ENCODE measurements around the gene GNL3L. TPM values are rescaled to one million over a fixed set of nuclear protein-coding genes. Genes with fewer than 3 reads are reported as not detected.

The GNL3L gene
- total and polyA plus RNA-seq, 2 donors (not counting 3 experiments of a cell fraction or from before 2014, with no cell fraction given) = 20.3 to 48.0 TPM

- H3K4me1 ChIP-seq (ENCODE audit: control insufficient read depth, extremely low read depth, insufficient read depth, low read length) = peaks cover 4% of the 10 kb centered on the region
- no peak overlapping the region for H3K4me2 ChIP-seq (ENCODE audit: insufficient read depth, low read length)
- no peaks in the 10 kb centered on the region for H3K79me2 ChIP-seq (ENCODE audit: control insufficient read depth, insufficient read depth, low read length)
- CTCF ChIA-PET = no interaction called here
- H2AFZ ChIP-seq (ENCODE audit: low read depth, low read length) = no peak overlapping the region
- H3K36me3 ChIP-seq (ENCODE audit: control insufficient read depth in 2 of 2, extremely low read depth in 1 of 2, insufficient read depth in 2 of 2, low read length in 2 of 2) = peaks cover 4 to 8% of the 10 kb centered on the region in 2 experiments
- H3K9ac ChIP-seq (replicated peaks; ENCODE audit: extremely low read depth, insufficient read depth, low read length) = no peak overlapping the region
- no peaks in the 10 kb centered on the region for H3K9me1 ChIP-seq (replicated peaks; ENCODE audit: control insufficient read depth, extremely low read depth, insufficient read depth, low read length)
- H3K4me3 ChIP-seq (replicated peaks in 1 of 3; ENCODE audit: insufficient read depth in 1 of 3, low read depth in 1 of 3, low read length in 3 of 3) = no peak overlapping the region
- dilution Hi-C loops (cut with MboI; ENCODE audit: extremely low pct_ligation_motif_present, low sequenced_read_pairs) = no loop called here
- H3K27ac ChIP-seq (ENCODE audit: insufficient read depth, low read depth, low read length) = peak overlapping the region; percentile 34
- no TSS peak for BruUV-seq (replicated peaks)
- POLR2A ChIA-PET = no interaction called here
- no peaks in the 10 kb centered on the region for H3K27me3 ChIP-seq (ENCODE audit: control insufficient read depth in 2 of 2, insufficient read depth in 2 of 2, low read length in 2 of 2)
- intact Hi-C loops (cut with micrococcal nuclease) = no loop called here
- FAIRE-seq = no peak
- H4K20me1 ChIP-seq (replicated peaks; ENCODE audit: control insufficient read depth, extremely low read depth, insufficient read depth, low read length) = no peaks in the 10 kb centered on the region
- H3K9me3 ChIP-seq (replicated peaks; ENCODE audit: control insufficient read depth, insufficient read depth, low read length) = no peaks in the 10 kb centered on the region
- no peak for TF ChIP-seq POLR2A (IDR thresholded peaks at IDR 0.05; ENCODE audit: low read depth, low read length)
- TF ChIP-seq FOS (IDR thresholded peaks at IDR 0.05; ENCODE audit: borderline replicate concordance, insufficient read depth, low read length) = no peak
- TF ChIP-seq EZH2 (IDR thresholded peaks at IDR 0.05; ENCODE audit: borderline replicate concordance, low read depth, low read length, severe bottlenecking) = no peak
- TF ChIP-seq, protein P1, sequence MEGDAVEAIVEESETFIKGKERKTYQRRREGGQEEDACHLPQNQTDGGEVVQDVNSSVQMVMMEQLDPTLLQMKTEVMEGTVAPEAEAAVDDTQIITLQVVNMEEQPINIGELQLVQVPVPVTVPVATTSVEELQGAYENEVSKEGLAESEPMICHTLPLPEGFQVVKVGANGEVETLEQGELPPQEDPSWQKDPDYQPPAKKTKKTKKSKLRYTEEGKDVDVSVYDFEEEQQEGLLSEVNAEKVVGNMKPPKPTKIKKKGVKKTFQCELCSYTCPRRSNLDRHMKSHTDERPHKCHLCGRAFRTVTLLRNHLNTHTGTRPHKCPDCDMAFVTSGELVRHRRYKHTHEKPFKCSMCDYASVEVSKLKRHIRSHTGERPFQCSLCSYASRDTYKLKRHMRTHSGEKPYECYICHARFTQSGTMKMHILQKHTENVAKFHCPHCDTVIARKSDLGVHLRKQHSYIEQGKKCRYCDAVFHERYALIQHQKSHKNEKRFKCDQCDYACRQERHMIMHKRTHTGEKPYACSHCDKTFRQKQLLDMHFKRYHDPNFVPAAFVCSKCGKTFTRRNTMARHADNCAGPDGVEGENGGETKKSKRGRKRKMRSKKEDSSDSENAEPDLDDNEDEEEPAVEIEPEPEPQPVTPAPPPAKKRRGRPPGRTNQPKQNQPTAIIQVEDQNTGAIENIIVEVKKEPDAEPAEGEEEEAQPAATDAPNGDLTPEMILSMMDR (IDR thresholded peaks at IDR 0.05; ENCODE audit: extremely low read depth in 1 of 2, insufficient read depth in 1 of 2, low read depth in 1 of 2, low read length in 2 of 2) = no peak
- TF ChIP-seq JUN (IDR thresholded peaks at IDR 0.05; ENCODE audit: borderline replicate concordance, insufficient read depth, insufficient read length, low read depth) = no peak
- no peak for TF ChIP-seq GATA2 (IDR thresholded peaks at IDR 0.05; ENCODE audit: insufficient read depth, insufficient read length, low read depth, low read length)
- no peak for TF ChIP-seq POLR2AphosphoS5 (IDR thresholded peaks at IDR 0.05; ENCODE audit: insufficient read depth, low read depth, low read length)
- TF ChIP-seq, protein P2, sequence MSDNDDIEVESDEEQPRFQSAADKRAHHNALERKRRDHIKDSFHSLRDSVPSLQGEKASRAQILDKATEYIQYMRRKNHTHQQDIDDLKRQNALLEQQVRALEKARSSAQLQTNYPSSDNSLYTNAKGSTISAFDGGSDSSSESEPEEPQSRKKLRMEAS (IDR thresholded peaks at IDR 0.05; ENCODE audit: insufficient read depth, insufficient read length) = no peak
- no peak for TF ChIP-seq MYC (IDR thresholded peaks at IDR 0.05; ENCODE audit: low read depth, low read length)
- DNase-seq (ENCODE audit: low read depth, low spot score) = peak; percentile 2
These were observed 30.4 kb downstream of the GNL3L start for GRCh38 chrX:54560411-54560810.
